Urothelium cell line (cell line): ENCODE results near the gene GPHA2.
A peak's percentile ranks its signal among the peaks of the same experiment; 100 is the strongest.

Experiments
- DNase-seq: peaks from one replicate; pipeline ENCODE4 v3.0.0; 2011; ENCODE audit warnings: low spot score, mixed read lengths
- FAIRE-seq: peaks from 2 replicates; lab custom pipeline; 2011; peaks lifted over from hg19 to GRCh38; lab: Jason Lieb, UNC

Gene GPHA2

GRCh38 chr11:64931290-64931689 is 4.4 kb downstream of the GPHA2 start:
- DNase-seq (no peak), FAIRE-seq (no peak)

- FAIRE-seq (no peak), DNase-seq (no peak)
Observed at GRCh38 chr11:64930340-64930739, 5.4 kb downstream of the GPHA2 start.

DNA sequence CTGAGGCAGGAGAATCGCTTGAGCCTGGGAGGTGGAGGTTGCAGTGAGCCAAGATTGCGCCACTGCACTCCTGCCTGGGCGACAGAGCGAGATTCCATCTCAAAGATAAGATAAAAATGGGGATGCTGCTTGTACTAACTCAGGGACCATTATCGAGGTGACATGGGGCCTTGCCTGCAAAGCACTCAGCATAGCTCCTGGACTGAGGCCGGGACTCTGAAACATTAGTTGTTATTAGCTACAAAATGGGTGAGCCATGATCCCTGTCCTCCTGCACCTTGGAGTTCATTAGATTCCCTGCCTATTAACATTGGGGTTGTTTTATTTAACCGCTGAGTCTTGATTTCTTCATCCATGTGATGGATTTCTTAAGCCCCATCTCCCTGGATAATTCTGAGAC is 6.1 kb downstream of the GPHA2 start:
- DNase-seq (no peak), FAIRE-seq (no peak)

DNA sequence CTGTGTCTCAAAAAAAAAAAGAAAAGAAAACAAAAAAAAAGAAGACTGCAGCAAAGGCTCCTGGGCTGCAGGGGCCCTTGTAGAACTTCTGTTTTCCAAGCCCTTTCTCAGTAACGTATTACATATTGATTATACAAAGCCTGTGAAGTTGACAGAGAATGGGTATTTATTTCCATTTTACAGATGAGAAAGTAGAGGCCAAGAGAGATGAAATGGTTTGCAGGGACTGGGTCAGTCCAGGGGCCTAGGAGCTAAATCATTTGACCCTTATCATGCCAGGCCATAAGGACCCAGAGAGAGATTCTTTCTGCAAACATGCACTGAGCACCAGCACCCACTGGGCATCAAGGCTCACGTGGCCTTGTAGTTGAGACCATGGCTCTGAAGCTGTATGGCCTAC is 6.7 kb downstream of the GPHA2 start:
- DNase-seq (no peak), FAIRE-seq (no peak)

GRCh38 chr11:64926689-64927088 is 9.0 kb downstream of the GPHA2 start:
- DNase-seq (no peak), FAIRE-seq (no peak)

DNA sequence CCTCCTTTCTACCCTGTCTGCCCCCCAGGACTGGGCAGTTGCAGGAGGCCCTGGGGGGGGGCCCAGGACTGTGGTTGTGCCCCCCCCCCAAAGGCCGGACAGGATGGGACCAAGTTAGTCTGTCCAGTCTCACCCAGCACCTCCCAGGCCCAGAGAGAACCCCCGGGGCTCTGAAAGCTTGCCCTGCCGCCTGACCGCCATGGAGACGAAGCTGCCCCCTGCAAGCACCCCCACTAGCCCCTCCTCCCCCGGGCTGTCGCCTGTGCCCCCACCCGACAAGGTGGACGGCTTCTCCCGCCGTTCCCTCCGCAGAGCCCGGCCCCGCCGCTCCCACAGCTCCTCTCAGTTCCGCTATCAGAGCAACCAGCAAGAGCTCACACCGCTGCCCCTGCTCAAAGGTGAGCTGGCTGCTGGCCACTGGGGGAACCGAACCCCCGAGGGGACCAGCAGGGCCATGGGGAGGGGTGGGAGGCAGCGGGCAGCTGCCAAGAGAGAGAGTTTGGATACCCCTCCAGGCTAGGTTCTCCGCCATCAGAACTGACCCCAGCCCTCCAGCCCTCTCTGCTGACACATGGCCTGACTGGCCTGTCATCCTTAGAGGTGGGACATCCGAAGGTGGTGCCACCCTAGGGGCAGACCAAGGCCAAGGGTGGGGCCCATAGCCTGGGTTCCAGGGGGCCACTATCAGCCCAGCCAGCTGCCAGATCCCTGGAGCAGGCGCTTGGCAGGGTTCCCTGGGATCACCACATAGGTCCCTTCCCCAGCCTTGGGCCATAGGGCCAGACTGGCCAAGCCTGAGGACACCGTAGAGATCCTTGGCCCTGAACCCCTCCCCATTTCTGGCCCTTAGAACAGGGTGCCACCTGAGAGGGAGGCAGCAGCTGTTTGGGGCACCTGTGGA is 9.9 kb downstream of the GPHA2 start:
- FAIRE-seq (no peak), DNase-seq (no peak)

GRCh38 chr11:64924910-64925284 is 10.8 kb downstream of the GPHA2 start:
- DNase-seq = peak; percentile 32
- no peak for FAIRE-seq

DNA sequence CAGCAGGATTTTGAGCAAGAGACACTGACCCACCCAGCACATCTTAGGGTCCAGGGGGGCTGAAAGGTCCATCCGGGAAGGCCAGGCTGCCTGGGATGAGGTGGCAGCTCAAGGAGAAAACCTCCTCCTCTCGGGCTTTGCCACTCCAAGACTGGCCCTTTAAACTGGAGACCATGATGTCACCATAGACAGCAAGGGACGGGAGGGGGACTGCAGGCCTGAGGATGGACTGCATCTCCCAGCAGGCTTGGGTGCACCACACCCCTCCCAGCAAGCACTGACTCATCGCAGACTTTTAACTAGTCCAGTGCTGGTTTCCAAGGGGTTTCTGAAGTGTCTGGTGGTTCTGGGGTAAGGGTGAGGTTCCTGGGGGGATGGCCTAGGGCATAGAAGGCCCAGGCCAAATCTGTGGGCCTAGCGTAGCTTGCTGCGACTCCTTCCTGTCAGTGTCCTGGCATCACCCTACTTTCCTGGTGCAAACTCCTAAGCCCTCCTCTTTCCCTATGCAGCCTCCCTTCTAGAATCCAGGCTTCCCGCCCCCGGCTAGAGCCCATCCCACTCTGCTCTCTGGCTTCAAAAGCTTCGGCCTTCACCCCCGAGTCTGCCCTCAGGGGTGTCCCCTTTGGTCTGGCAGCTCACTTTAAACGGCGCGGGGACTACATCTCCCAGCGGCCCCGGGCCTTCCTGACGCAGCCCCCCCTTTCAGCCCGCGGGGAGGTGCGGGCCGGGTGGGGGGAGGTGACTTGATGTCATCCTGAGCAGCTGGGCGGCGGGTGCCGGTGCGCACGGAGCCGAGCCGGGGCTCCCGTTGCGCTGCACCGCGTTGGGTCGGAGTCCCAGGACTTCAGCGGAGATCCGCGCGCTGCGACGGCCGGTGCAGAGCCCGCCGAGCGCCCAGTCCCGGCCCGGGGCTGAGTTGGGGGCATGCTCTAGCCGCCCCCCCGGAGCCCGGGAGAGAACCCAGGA is 11.5 kb downstream of the GPHA2 start, which contains the start of gene PPP2R5B:
Gene PPP2R5B (plus strand): TSS at position 746 of the 966 bp plus-strand sequence. CDS start 1,046 bp downstream, outside the sequence.
- FAIRE-seq (peak; percentile 66), DNase-seq (peak; percentile 98)

DNA sequence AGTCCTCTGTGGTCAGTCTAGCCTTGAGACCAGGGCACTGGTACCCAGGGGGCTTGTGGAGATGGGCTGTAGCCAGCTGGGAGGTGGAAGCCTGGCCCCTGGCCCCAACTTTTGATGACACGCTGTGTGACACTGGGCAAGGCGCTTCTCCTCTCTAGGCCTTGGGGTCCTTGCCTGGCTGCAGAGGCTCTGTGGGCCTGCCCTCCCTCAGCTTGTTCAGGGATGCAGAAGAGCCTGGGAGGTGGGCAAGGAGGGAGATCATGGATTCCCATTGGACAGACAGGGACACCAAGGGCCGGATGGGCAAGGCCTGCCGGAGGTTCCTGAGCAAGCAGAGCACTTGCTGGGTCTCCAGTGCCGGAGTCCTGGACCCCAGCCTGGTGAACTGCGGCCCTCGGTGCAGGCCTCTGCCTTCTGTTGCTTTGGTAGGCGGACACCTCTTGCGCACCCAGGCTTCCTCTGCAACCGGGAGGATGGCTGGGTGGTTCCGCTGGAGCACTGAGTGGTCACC is 12.5 kb downstream of the GPHA2 start:
- FAIRE-seq (no peak), DNase-seq (no peak)

GRCh38 chr11:64921384-64921783 is 14.3 kb downstream of the GPHA2 start:
- no peak for DNase-seq
- FAIRE-seq = no peak

DNA sequence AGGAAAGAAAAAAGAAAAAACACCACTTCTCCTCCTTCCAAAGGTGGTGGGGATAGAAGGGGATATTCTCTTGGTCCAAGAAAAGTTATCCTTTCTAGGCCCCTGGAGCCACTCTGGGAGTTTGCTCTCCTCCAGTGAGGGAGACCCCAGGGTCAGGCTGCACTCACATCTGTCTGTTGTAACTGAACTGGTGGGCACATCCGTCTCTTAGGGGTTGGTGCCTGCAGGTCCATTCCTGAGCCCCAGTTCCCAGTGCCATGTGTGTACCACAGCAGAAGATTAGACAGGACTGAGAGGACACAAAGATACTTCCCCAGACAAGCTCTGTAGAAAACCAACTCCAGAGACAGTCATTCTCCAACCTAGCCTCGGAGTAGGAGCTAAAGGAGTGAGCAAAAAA is 15.6 kb downstream of the GPHA2 start:
- no peak for FAIRE-seq
- no peak for DNase-seq

DNA sequence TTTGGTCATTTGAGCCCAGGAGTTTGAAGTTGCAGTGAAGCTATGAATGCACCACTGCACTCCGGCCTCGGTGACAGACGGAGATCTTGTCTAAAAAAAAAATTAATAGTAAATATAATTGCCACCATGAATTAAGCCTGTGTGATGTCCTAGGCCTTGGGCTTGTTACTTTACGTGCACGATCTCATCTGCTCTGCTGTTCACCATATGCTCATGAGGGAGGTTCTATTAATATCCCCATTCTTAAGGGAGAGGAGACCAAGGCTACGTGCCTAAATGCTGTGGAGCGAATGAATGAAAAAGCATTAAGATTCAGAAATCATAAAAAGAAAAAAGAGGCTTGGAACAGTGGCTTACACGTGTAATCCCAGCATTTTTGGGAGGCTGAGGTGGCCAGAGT is 16.1 kb downstream of the GPHA2 start:
- no peak for DNase-seq

DNA sequence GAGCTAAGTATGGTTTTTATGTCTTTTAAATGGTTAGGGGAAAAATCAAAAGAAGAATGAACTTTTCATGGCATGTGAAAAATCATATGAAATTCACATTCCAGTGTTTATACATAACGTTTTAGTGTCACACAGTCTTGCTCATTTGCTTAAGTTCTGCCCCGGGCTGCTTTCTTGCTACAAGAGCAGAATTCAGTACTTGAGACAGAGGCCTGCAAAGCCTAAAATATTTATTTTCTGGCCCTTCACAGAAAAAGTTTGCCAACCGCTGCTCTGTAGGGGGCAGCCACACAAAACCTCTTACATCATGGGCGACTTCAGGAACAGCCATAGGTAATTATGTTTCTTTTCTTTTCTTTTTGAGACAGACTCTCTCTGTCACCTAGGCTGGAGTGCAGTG is 17.7 kb downstream of the GPHA2 start:
- no peak for DNase-seq
- FAIRE-seq = no peak

More for the DNA sequence above, 16.1 kb downstream of the GPHA2 start:
- no peak for FAIRE-seq

- FAIRE-seq (no peak), DNase-seq (no peak)
Observed at GRCh38 chr11:64917663-64917995, 18.1 kb downstream of the GPHA2 start.

GRCh38 chr11:64916775-64917662 is 18.7 kb downstream of the GPHA2 start, which contains the start of gene ATG2A:
Gene ATG2A, minus strand, starts transcription at chr11:64917209. Its CDS starts 74 bp downstream, at chr11:64917135.
- DNase-seq (peak; percentile 98), FAIRE-seq (peak; percentile 88)

- DNase-seq (peak; percentile 44), FAIRE-seq (no peak)
Observed at GRCh38 chr11:64916040-64916774, 19.5 kb downstream of the GPHA2 start.

- DNase-seq (no peak), FAIRE-seq (no peak)
Observed at GRCh38 chr11:64915376-64915887, 20.3 kb downstream of the GPHA2 start.

DNA sequence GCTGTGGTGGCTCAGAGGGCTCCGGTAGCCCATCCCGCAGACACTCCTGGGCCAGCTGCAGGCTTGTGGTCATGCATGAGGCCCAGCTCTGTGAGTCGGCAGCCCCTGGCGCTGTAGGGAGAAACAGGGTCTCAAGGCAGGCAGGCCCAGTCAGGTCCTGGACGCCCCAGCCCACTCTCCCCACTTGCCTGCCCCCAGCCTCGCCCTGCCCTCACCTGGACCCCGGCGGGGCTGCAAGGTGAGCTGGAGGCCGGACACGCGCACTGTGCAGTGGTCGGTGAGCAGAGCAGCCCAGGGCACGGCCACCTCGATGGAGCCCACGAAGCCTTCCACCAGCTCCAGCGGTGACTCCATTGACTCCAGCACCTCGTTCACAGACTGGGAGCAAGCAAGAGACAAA is 21.6 kb downstream of the GPHA2 start:
- FAIRE-seq (no peak), DNase-seq (no peak)

DNA sequence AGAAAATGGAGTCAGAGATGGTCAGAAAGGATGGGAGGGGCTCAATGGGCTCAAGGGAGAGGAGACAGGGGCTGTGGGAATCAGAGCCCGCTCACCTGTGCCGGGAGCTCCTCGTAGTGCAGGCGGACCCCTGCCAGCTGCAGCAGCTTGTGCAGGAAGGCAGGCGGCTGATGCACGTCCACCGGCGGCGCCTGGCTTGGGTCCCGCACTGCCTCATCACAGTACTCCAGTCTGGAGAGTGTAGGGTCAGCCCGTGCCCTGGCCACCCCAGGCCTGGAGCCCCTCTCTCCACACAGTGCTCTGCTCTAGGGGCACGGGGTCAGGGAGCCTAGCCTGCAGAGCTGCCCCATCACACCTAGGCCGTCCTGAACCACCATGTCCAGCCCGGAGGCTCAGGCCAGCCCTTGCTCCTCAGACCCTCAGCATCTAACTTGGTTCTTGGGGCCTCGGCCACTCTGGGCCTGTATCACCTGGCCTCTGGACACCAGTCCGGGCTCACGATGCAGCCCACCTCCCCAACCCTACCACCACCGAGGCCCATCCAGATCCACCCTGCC is 22.4 kb downstream of the GPHA2 start:
- FAIRE-seq = no peak

More for the DNA sequence above, 22.4 kb downstream of the GPHA2 start:
- no peak for DNase-seq
